Chondrocyte (in vitro differentiated cells): ENCODE data around the gene NDUFAF7. TPM values are rescaled to one million over a fixed set of nuclear protein-coding genes. Genes with fewer than 3 reads are reported as not detected.
"Not testable (repeated sequence)": the region's sequence is repeated elsewhere in the genome, so short reads cannot be mapped to it uniquely, and the experiment has no call there.

Source experiments
- DNase-seq: peaks from one replicate; pipeline ENCODE4 v3.0.0; 2021; ENCODE audit warnings: mixed read lengths, low spot score
- H3K27ac Mint-ChIP-seq: one replicate; pipeline ENCODE4 v1.8.0; 2021; ENCODE audit warnings: mild to moderate bottlenecking, moderate library complexity, mixed read lengths; ENCODE audit not compliant: unreplicated experiment
- H3K27me3 Mint-ChIP-seq: 2 replicates; pipeline ENCODE4 v1.8.0; 2021; ENCODE audit warnings: low read depth, mixed read lengths
- H3K36me3 Mint-ChIP-seq: 2 replicates; pipeline ENCODE4 v1.8.0; 2021; ENCODE audit warnings: low read depth, mixed read lengths
- H3K4me1 Mint-ChIP-seq: 2 replicates; pipeline ENCODE4 v1.8.0; 2021; ENCODE audit warnings: low read depth, mild to moderate bottlenecking, mixed read lengths
- H3K4me3 Mint-ChIP-seq: one replicate; pipeline ENCODE4 v1.8.0; 2021; ENCODE audit warnings: mild to moderate bottlenecking, moderate library complexity, mixed read lengths; ENCODE audit not compliant: unreplicated experiment
- H3K9me3 Mint-ChIP-seq: 2 replicates; pipeline ENCODE4 v1.8.0; 2021; ENCODE audit warnings: low read depth, mixed read lengths
- CTCF ChIP-seq: fragments of 200-600 bp; sonication (generic); IDR thresholded peaks from 2 replicates; pipeline ENCODE4 v1.5.0; 2021; ENCODE audit warnings: antibody characterized with exemption, mild to moderate bottlenecking, moderate library complexity
- total RNA-seq: library from RNA; stranded (reverse); gene quantifications from 3 replicates; pipeline ENCODE4 v1.2.1, GENCODE V29; 2021

The NDUFAF7 gene
- total RNA-seq, 1 donor from 2014 or later = 15.7 TPM

GRCh38 chr2:37198681-37199065 lies 32.8 kb upstream of the NDUFAF7 start:
- Mint-ChIP-seq H3K9me3 (peaks cover 2% of the 10 kb centered on the region), H3K36me3 (peaks cover 15% of the 10 kb centered on the region), H3K27me3 (no peaks in the 10 kb centered on the region), H3K4me3 (no peak overlapping the region), H3K4me1 (no peaks in the 10 kb centered on the region), H3K27ac (no peak overlapping the region)
- no peak for TF ChIP-seq CTCF
- no peak for DNase-seq

GRCh38 chr2:37201208-37201607 lies 30.2 kb upstream of the NDUFAF7 start:
- H3K36me3 Mint-ChIP-seq = peaks cover 22% of the 10 kb centered on the region
- TF ChIP-seq CTCF = no peak
- H3K4me1 Mint-ChIP-seq = no peaks in the 10 kb centered on the region
- no peak overlapping the region for H3K27ac Mint-ChIP-seq
- H3K9me3 Mint-ChIP-seq = peaks cover 5% of the 10 kb centered on the region
- no peak overlapping the region for H3K4me3 Mint-ChIP-seq
- no peak for DNase-seq
- H3K27me3 Mint-ChIP-seq = no peaks in the 10 kb centered on the region

GRCh38 chr2:37201766-37202165 lies 29.7 kb upstream of the NDUFAF7 start:
- peaks cover 5% of the 10 kb centered on the region for H3K9me3 Mint-ChIP-seq
- no peak overlapping the region for H3K4me3 Mint-ChIP-seq
- H3K36me3 Mint-ChIP-seq = peaks cover 25% of the 10 kb centered on the region
- no peak overlapping the region for H3K27ac Mint-ChIP-seq
- no peak for TF ChIP-seq CTCF
- no peak for DNase-seq
- no peaks in the 10 kb centered on the region for H3K27me3 Mint-ChIP-seq
- H3K4me1 Mint-ChIP-seq = no peaks in the 10 kb centered on the region

- Mint-ChIP-seq H3K27me3 (no peaks in the 10 kb centered on the region), H3K36me3 (peaks cover 36% of the 10 kb centered on the region), H3K4me3 (no peak overlapping the region), H3K27ac (no peak overlapping the region), H3K4me1 (no peaks in the 10 kb centered on the region), H3K9me3 (peaks cover 9% of the 10 kb centered on the region)
- TF ChIP-seq CTCF = no peak
- no peak for DNase-seq
These were observed 27.8 kb upstream of the NDUFAF7 start for GRCh38 chr2:37203708-37204107.

- Mint-ChIP-seq H3K9me3 (peaks cover 17% of the 10 kb centered on the region), H3K36me3 (peaks cover 51% of the 10 kb centered on the region)
- DNase-seq, H3K4me1 Mint-ChIP-seq, H3K27ac Mint-ChIP-seq, H3K4me3 Mint-ChIP-seq, H3K27me3 Mint-ChIP-seq: not testable (repeated sequence)
These were observed 26.3 kb upstream of the NDUFAF7 start for GRCh38 chr2:37205071-37205661.

- no peak for TF ChIP-seq CTCF
- Mint-ChIP-seq H3K36me3 (peaks cover 52% of the 10 kb centered on the region), H3K27me3 (no peaks in the 10 kb centered on the region), H3K27ac (no peak overlapping the region), H3K4me3 (no peak overlapping the region), H3K9me3 (peaks cover 17% of the 10 kb centered on the region), H3K4me1 (no peaks in the 10 kb centered on the region)
- DNase-seq = no peak
These were observed 25.6 kb upstream of the NDUFAF7 start for GRCh38 chr2:37205689-37206341.

- not testable (repeated sequence) for H3K27ac Mint-ChIP-seq, H3K27me3 Mint-ChIP-seq, H3K4me3 Mint-ChIP-seq, DNase-seq, H3K4me1 Mint-ChIP-seq
- Mint-ChIP-seq H3K36me3 (peaks cover 52% of the 10 kb centered on the region), H3K9me3 (peaks cover 17% of the 10 kb centered on the region)
These were observed 24.7 kb upstream of the NDUFAF7 start for GRCh38 chr2:37206760-37207159.
